A204.1 (cell line): Measurements from ENCODE around the gene DDX4.
"Not testable (repeated sequence)": the region's sequence is repeated elsewhere in the genome, so short reads cannot be mapped to it uniquely, and the experiment has no call there.

Experiments
- FAIRE-seq: peaks from 2 replicates; lab custom pipeline; 2012; peaks lifted over from hg19 to GRCh38; lab: Jason Lieb, UNC

Gene DDX4

DNA sequence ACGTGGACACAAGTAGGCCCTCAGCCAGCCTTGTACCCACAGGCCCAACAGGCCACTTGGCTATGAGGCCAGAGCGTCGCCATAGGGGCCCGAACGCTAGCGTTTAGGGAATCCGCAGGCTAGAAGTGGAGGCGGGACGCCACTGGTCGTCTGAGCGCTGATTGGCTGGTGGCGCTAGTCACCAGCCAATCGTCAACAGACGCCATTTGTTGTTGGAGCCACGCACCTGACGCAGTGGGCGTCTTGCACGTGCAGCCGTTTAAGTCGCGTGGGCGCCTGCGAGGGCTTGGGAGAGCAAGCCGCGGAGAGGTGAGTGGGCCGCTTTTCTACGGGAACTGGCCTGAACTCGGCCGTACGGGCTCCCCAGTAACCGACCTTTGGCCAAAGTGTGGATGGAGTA lies at the start of gene DDX4:
DDX4 (plus strand) TSS at position 269 of the 400 bp plus-strand sequence. CDS start 903 bp downstream, outside the sequence.
- no peak for FAIRE-seq

DNA sequence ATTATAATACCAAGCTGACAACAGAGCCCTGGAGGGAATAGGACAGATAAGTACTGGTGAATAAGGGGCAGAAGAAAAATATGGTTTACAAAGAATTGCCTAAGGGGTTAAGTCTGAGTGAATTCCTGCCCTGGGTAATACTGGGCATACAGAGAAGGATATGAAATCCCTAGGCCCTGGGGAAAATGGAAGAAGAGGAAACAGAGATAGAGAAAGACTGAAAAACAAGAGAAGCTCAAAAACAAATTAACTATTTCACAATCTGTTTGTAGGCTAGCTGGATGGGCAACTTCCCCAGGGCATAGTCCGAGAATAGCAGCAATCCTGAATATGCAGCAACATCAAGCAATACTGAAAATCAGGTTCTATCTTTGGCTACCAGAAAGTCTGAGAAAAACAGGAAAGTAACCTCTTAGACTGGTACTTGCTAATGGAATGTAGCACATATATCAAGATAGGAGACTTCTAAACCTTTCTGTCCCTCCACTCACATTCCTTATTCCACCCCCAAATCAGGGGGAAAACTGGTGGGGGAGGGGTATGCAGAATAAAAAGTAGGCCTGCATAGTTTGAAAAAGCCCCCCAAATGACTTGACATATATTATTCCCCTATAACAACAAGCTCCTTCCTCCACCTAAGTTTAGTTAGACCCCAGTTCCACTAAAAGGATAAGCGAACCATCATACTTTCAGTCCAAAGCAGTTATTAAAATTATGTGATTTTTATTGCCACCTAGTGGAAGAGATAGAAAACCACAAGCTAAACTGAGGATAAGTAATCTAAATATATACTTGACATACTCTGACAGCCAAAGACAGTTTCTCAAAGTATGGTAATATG lies 46.4 kb upstream of the DDX4 start:
- peak; percentile 99 for FAIRE-seq

DNA sequence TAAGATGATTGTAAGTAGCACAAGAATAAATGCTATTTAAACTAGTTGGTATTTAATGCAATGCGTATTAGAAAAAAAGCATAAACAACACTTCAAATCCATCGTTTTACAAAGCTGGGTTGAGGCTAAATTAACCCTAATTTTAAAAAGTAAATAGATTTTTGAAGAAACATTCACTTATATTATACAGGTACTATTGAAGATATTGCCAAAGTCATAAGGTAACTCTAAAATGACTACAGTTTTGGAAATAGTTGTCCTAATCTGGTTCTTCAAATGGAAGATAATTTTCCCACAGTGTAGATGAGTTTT lies 45.8 kb upstream of the DDX4 start:
- no peak for FAIRE-seq

DNA sequence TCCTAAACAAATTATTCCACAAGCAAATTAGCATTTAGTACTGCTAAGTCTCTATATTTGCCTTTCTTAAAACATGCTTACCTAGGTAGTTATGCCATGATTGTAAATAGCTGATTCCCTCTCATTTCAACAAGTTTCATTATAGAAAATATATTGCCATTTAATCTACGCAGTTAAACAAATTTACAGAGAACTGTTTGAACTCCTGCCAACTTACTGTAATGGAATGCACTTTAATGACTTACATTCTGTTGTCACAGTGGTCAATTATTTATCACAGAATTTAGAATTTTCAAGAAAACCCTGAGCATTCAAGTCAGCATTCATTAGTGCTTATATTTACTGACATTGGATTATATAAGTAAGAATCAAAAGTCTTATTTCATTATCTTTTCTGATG lies 45.4 kb upstream of the DDX4 start:
- no peak for FAIRE-seq

DNA sequence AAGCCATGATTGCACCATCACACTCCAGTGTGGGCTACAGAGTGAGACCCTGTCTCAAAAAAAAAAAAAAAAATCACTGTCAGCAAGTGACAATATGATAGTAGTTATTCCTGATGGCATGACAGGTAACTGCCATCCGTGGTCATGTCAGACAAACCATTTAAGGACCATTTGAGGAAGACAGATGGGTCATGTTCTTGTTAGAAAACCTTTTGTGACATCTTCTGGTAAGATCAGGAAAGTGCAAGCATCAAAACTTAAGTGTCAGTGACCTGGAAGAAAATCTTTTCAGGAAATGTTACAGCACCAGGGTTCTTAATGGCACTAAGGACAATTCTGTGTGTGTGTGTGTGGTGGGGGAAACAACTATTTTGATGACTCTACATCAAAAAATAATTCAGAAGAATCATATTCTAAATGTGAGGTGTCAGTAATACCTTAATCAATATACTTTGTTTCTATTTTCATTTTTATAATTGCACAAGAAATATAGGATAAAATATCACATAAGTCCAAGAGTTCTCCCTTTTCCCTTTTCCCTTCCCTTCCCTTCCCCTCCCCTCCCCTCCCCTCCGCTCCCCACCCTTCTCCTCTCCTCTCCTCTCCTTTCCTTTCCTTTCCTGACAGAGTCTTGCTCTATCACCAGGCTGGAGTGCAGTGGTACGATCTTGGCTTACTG lies 43.6 kb upstream of the DDX4 start:
- FAIRE-seq = peak; percentile 92

DNA sequence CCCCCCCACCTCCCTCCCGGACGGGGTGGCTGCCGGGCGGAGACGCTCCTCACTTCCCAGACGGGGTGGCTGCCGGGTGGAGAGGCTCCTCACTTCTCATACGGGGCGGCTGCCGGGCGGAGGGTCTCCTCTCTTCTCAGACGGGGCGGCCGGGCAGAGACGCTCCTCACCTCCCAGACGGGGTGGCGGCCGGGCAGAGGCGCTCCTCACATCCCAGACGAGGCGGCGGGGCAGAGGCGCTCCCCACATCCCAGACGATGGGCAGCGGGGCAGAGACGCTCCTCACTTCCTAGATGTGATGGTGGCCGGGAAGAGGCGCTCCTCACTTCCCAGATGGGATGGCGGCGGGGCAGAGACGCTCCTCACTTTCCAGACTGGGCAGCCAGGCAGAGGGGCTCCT lies 41.2 kb upstream of the DDX4 start:
- FAIRE-seq = not testable (repeated sequence)

DNA sequence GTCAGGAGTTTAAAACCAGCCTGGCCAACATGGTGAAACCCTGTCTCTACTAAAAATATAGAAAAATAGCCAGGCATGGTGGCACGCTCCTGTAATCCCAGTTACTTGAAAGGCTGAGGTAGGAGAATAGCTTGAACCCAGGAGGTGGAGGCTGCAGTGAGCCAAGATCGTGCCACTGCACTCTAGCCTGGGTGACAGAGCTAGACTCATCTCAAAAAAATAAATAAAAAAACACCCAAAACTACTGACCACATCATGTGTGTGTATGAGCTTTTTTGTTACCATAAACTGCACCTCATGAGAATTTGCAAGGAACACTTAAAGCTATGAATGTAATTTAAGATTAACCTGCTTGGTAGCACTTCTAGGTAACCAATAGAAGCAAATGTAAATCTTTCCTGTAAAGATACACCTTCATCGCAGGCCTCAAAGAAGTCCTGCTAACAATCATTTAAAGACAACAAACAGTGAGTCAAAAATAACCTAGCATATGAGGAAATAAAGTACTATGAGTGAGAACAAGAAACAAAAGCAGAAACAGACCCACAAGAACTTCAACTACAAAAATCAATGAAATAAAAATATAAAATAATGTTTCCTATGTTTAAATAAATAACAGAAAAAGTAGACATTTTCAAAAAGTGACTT lies 38.7 kb upstream of the DDX4 start:
- FAIRE-seq = peak; percentile 16

DNA sequence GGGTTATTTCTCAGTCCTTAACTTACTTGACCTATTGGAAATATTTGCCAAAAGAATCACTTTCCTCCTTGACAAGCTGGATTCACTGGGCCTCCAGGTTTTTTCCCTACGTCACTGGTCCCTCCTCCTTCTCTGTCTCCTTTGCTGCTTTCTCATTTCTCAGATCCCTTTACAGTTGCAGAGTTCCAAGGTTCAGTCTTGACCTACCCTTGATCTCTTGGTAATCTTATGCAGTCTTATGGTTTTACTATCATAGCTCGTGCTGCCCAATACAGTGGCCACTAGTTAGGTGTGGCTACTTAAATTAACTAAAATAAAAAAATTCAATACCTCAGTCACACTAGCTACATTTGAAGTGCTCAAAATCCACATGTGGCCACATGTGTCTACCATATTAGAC lies 37.1 kb upstream of the DDX4 start:
- FAIRE-seq = no peak

DNA sequence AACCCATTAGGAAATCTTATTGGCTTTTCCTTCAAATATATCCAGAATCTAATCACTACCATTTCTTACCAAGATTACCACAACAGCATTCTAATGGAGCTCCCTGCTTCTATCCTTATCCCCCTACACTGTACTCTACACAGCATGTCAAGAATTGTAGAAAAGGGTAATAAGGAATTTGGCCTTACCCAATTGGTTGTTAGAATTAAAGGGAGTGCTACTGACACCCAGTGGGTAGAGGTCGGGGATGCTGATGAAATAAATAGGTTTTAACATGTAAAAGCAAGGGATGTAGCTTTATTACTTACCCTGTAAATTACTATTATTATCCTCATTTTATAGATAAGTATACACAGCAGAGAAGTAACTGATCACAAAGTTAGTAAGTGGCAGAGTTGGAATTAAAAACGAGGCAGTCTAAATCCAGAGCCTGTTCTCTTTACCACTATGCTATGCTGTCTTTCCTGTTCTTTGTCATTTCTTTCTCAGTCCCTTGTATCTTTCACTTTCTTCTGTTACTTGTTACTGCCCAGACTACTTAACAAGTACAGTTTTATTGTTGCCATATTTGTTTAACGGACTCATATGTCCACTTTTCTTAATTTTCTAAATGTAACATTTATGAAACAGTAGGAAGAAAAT lies 36.3 kb upstream of the DDX4 start:
- FAIRE-seq = no peak

DNA sequence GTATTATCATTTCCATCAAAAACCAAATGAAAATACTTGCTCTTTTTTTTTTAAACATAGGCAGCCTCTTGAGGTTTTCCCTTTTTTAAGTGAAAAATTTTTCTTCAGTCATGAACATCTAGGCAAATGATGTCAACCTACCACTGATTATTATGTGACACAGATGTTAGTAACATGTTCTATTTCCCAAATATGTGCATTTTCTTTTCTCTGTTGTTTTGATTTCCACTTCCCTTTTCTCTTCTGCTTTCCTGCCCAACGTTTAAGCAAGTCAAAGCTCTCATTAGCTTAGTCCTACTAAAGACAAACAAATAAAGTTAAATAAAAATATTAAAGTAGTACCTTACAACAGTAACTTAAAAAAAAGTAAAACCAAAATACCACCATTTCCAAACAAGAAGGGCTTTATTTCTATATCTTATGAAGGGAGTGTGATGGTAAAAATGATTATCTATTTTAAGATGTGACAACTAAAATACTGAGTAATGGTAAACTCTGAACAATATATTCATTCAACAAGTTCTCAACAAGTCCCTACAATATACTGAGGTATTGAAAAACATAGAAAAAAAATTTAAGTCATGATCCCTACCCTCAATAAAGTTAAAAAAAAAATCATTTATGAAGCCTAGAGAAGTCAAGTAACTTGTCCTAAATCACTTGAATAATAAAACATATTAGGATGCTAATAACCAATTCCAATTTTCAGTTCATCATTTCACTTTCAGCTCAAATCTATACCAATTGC lies 35.1 kb upstream of the DDX4 start:
- no peak for FAIRE-seq

DNA sequence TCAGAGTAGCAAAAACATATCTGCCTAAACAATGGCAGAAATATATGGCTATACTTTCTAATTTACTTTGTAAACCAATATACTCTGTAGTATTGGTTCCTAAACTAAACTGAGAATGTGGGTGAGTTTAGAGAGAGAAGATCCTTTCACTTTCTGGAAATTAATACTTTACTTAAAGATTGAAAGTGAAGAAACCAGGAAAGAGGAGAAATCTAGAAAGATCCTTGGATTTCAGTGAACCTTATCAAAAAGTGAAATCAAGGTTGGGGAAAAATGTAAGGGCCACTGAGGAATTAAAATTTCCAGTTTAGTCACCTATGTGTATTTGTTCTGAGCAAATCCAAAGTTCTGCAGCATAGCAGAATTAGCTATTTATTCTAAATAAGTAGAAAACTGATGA lies 31.6 kb upstream of the DDX4 start:
- no peak for FAIRE-seq

DNA sequence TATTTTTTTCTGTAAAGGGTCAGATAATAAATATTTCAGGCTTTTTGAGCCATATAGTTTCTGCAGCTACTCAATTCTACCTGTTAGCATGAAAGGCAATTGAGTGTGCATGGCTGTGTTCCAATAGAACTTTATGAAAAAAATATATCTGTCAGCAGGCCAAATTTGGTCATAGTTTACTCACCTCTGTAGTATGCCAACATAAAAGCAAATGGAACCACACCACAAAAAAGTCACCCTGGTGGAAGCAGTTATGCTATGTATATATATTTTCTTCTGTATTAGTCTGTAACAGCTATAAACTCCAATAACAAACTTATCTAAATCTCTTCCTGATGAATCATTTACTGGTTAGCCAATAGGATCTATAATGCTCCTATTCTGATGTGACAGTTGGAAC lies 29.1 kb upstream of the DDX4 start:
- no peak for FAIRE-seq

DNA sequence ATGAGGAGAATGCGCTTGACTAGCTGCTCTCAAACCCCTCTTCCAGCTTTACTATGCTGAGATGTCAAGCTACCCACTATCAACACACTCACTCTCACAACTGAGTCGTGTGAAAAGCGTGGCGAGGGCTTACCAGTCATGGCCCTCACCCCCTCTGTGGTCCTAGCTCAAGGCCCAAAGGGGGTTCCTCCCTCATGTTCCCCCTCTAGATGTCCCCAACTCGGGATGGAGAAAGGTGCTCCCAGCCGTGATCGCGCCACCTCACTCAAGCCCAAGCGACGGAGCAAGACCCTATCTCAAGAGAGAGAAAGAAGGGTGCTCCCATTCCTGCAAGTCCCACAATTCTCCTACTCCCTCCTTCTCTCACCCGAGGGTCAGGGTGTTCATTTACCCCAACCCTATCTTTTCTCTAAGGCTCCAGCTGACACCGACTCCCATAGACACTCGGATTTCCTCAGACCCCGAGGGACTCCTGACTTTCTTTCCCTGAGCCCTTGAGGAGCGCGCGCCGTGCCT lies 26.3 kb upstream of the DDX4 start:
- FAIRE-seq = no peak

DNA sequence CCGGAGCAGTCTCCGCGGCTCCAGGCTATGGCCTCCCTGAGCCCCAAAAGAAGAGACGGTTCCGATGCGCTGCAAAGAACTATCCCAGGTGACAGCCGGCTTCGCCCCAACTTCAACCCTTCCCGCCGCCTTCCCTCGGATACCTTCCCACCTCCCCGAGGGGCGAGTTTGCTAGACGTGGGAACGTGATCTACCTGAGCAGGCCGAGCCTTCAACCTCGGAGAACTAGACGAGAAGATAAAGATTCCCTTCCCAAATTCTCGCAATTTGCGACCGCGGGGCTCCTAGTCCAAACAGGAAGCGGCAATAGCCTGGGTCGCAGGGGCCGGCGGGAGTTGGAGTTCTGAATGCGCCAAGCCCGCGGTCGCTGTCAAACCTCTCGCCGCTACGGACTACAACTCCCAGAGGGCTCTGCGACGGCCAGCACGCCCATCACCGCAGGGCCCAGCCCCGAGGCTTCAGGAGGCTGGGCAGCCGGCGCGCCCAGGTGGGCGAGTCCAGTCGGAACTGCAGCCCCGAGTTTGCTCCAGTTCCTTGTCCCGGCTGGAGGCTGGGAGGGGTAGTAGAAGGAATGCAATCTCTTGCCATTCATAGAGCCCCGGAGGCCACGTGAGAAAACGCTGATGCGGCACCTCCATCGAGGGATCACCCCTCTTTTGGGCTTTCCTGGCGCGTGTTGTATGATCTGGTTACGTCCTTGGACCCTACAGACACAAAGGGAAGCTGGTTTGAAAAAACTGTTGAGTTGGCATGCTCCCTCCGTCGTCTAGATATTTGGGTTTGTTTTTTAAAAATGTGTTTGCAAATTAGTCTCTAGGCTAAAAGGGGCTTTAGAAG lies 25.6 kb upstream of the DDX4 start, which contains the start of gene SLC38A9:
SLC38A9 (minus strand) TSS at position 302 of the 837 bp plus-strand sequence. CDS start 14,366 bp downstream, outside the sequence.
- FAIRE-seq = peak; percentile 79

DNA sequence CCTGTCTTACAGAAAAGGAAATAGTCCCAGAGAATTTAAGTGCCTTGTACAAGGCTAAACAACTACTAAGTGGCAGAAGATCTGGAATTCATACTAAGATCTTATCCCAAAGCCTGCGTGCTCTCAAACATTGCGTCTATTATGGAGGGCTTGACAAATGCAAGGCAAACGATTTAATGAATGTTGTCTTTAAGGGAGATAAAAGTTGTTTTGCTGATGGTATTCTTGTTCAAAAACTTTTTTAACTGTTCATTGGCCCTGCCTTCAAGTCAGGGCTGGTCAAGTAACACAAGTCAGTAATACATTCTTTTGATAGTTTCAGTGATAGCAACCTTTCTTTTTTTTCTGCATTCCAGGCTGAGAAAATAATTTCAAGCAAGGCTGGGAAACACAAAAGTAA lies 24.0 kb upstream of the DDX4 start:
- no peak for FAIRE-seq

DNA sequence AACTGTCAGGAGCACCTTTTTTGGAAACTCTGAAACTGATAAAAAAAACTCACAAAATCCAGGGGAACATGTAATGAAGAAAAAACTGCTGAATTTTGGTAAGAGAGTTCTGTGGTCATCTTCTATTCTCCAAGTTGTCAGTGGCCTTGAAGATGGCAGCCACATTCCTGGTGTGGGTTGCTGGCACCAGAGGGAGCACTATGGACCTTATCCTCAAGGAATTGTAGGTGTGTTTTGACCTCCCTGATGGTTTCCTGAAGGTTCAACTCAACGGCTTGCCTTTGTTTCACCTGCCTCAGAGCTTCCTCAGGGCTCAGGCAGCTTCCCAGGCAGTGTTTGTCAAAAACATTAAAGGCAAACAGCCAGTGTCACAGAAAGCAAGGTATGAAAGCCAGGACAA lies 23.5 kb upstream of the DDX4 start:
- no peak for FAIRE-seq

DNA sequence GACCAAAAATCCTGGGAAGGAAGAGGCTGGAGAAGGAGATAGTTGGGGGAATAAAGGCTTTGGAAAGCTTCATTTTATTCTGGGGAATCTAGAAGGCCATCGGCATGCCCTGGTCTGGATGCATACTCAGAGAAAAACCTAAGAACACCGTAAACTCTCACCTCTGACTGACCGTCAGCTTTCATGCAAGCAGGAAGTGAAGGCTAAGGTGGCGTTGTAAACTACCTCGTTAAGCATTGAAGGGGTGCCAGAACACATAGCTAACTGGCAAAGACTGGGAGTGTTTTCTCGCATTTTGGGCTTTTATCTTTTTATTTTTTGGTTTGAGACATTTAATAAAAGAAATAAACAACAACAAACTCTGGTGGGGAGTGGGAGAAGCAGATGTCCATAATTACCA lies 23.1 kb upstream of the DDX4 start:
- no peak for FAIRE-seq

DNA sequence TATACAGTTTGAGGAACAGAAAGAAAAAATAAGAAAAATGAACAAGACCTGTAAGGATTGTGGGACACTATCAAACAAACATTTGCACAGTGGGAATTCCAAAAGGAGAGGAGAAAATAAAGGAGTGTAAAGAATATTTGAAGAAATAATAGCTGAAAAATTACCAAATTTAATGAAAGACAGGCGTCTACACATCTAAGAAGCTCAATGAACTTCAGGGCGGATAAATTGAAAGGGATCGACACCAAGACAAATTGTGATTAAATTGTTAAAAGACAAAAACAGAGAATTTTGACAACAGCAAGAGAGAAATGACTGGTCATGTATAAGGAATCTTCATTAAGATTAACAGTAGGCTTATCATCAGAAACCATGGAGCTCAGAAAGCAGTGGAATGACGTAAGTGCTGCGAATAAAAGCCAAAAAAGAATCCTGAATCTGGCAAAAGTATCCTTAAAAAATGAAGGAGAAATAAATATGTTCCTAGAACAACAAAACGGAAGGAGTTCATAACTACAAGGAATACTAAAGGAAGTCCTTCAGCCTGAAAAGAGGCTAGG lies 22.3 kb upstream of the DDX4 start:
- no peak for FAIRE-seq

DNA sequence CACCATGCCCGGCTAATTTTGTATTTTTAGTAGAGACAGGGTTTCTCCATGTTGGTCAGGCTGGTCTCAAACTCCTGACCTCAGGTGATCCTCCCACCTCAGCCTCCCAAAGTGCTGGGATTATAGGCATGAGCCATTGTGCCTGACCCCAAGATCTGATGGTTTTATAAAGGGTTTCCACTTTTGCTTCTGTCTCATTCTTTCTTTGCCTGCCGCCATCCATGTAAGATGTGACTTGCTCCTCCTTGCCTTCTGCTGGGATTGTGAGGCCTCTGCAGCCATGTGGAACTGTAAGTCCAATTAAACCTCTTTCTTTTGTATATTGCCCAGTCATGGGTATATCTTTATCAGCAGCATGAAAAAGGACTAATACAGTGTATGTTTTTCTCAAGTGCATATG lies 18.8 kb upstream of the DDX4 start:
- not testable (repeated sequence) for FAIRE-seq

DNA sequence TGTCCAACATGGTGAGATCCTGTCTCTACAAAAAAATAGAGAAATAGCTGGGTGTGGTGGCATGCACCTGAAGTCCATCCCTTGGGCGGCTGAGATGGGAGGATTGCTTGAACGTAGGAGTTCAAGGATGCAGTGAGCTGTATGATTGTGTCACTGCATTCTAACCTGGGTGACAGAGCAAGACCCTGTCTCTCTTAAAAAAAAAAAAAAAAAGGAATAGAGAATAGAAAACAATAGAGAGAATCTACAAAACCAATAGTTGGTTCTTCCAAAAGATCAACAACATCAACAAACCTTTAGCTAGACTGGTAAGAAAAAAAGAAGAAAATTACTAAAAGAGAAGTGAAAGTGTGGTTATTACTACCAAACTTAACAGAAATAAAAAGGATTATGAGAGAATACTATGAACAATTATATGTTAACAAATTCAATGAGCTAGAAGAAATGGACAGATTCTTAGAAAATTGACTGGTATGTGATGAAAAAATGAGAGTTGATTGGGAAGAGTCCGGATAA lies 17.6 kb upstream of the DDX4 start:
- no peak for FAIRE-seq
